Suprapubic skin (tissue), 4 donors: Measurements from ENCODE around the gene ATG14. TPM values are rescaled to one million over a fixed set of nuclear protein-coding genes. Genes with fewer than 3 reads are reported as not detected.

Source experiments
- DNase-seq, 2 donors: peaks; one replicate each; pipeline ENCODE4 v3.0.0-alpha.2; 2019; ENCODE audit warnings: low spot score in 2 of 2
- H3K27ac ChIP-seq: fragments of 200-600 bp; sonication (generic); one replicate; pipeline ENCODE4 v1.5.1; 2019
- H3K27me3 ChIP-seq: fragments of 200-600 bp; sonication (generic); one replicate; pipeline ENCODE4 v1.5.1; 2019
- H3K36me3 ChIP-seq: fragments of 200-600 bp; sonication (generic); one replicate; pipeline ENCODE4 v1.5.1; 2019
- H3K4me1 ChIP-seq: fragments of 200-600 bp; sonication (generic); one replicate; pipeline ENCODE4 v1.5.1; 2019
- H3K4me3 ChIP-seq: fragments of 200-600 bp; sonication (generic); one replicate; pipeline ENCODE4 v1.5.1; 2019; ENCODE audit warnings: mild to moderate bottlenecking
- H3K9me3 ChIP-seq: fragments of 200-600 bp; sonication (generic); one replicate; pipeline ENCODE4 v1.5.1; 2019
- CTCF ChIP-seq, 2 donors: fragments of 200-600 bp in 1 of 2; fragments of 450-650 bp in 1 of 2; sonication (generic) in 1 of 2; IDR thresholded peaks; one replicate each; pipeline ENCODE4 v1.5.1; 2016 to 2019; ENCODE audit warnings: antibody characterized with exemption in 2 of 2, mild to moderate bottlenecking in 1 of 2, moderate library complexity in 1 of 2
- EP300 ChIP-seq: sonication (generic); formaldehyde crosslinking; IDR thresholded peaks from one replicate; pipeline ENCODE4 v1.6.1; 2017; ENCODE audit warnings: antibody characterized with exemption
- POLR2A ChIP-seq, 2 donors: fragments of 450-650 bp; IDR thresholded peaks; one replicate each; pipeline ENCODE4 v1.6.1; 2017; ENCODE audit warnings: antibody characterized with exemption in 2 of 2, mild to moderate bottlenecking in 2 of 2, moderate library complexity in 2 of 2
- POLR2AphosphoS5 ChIP-seq, 3 donors: sonication (generic); formaldehyde crosslinking; IDR thresholded peaks; one replicate each; pipeline ENCODE4 v1.6.1; 2017; ENCODE audit warnings: antibody characterized with exemption in 3 of 3
- WGBS: methylation state at CpG from one replicate; pipeline ENCODE4 v1.1.5; 2018; 5-methylcytosine and 5-hydroxymethylcytosine counted together
- total RNA-seq, 4 donors: library from RNA; depleted of rRNA; stranded (reverse); fragments of >200 nt; gene quantifications; one replicate each; pipeline ENCODE4 v1.1.0, GENCODE V29; 2016

Gene ATG14
- total RNA-seq, 4 donors from 2014 or later: 8.5 to 27.6 (median 14.8) TPM

DNA sequence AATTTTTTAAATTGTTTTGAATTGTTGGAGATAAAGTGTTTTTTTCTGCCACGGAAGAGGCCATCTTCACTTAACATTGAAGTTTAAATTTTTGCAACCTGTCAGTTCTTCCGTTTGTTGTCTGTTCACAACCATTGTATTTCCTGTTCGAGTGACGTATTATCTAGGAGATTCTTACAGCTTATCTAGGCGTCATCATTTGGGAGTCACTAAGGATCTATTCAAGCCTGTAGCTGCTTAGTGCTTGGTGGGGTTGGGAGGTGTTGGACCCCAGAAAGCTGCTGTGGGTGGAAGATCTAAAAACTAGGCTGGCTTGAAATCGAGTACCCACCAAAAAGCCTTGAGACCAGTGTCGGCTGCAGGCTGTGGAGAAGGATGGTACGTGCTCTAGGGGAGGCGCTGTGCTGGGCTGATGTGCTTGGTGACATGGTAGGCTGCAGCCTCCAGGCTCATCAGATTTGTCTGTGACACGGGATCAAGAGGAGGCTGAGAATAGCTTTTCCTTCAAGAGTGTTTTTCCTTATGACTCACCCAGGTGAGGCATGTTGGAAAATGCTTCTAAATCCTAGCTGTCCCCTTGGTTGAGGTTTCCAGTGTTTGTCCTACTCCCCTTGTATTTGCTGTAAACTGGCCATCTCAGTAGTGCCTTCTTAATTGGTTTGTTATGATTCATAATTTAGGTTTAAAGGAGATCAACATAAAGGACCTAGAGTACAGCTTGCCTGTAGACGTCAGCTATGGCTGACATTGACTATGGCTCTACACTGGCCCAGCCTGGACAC, 57.8 kb downstream of the ATG14 start:
- Histone ChIP-seq H3K9me3 (no peaks in the 10 kb centered on the region), H3K36me3 (peaks cover 30% of the 10 kb centered on the region), H3K4me1 (peaks cover 18% of the 10 kb centered on the region), H3K4me3 (no peak overlapping the region), H3K27me3 (no peaks in the 10 kb centered on the region), H3K27ac (no peak overlapping the region)
- TF ChIP-seq POLR2AphosphoS5 (IDR thresholded peaks at IDR 0.05): no peak
- TF ChIP-seq EP300: no peak
- TF ChIP-seq POLR2A (IDR thresholded peaks at IDR 0.05): no peak
- no peak for TF ChIP-seq CTCF (IDR thresholded peaks at IDR 0.05)
- no peak for DNase-seq
- 90% methylated on average over 11 of the region's 11 CpGs for WGBS

DNA sequence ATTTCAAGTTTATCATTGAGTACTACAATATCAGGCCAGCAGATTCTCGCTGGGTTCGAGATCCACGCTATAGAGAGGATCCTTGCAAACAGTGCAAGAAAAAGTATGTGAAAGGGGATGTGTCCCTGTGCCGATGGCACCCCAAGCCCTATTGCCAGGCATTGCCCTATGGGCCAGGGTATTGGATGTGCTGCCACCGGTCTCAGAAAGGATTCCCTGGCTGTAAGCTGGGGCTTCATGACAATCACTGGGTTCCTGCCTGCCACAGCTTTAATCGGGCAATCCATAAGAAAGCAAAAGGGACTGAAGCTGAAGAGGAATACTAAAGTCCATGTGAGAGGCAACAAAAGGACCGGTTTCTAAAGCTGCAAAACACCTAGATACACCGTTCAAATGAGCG, 59.4 kb downstream of the ATG14 start:
- WGBS: 99% methylated on average over 9 of the region's 9 CpGs
- Histone ChIP-seq H3K4me3 (no peak overlapping the region), H3K27ac (no peak overlapping the region), H3K36me3 (peaks cover 27% of the 10 kb centered on the region), H3K4me1 (peaks cover 29% of the 10 kb centered on the region), H3K9me3 (no peaks in the 10 kb centered on the region), H3K27me3 (no peaks in the 10 kb centered on the region)
- DNase-seq: no peak
- TF ChIP-seq EP300 (no peak), POLR2AphosphoS5 (IDR thresholded peaks at IDR 0.05) (no peak), POLR2A (IDR thresholded peaks at IDR 0.05) (no peak), CTCF (IDR thresholded peaks at IDR 0.05) (no peak)

DNA sequence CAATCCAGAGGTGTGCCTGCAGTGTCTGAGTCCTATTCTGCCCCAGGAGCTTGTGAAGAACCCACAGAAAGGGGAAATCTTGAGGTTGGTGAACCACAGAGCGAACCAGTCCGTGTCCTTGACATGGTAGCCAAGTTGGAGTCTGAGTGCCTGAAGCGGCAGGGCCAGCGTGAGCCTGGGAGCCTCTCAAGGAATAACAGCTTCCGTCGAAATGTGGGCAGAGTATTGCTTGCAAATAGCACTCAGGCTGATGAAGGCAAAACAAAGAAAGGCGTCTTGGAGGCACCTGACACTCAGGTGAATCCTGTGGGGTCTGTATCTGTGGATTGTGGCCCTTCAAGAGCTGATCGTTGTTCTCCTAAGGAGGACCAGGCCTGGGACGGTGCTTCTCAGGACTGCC, 60.5 kb downstream of the ATG14 start:
- Histone ChIP-seq H3K4me3 (no peak overlapping the region), H3K9me3 (no peaks in the 10 kb centered on the region), H3K36me3 (peaks cover 27% of the 10 kb centered on the region), H3K27me3 (no peaks in the 10 kb centered on the region), H3K4me1 (peaks cover 36% of the 10 kb centered on the region), H3K27ac (no peak overlapping the region)
- DNase-seq: no peak
- WGBS: 91% methylated on average over 9 of the region's 9 CpGs
- TF ChIP-seq POLR2AphosphoS5 (IDR thresholded peaks at IDR 0.05): no peak
- no peak for TF ChIP-seq POLR2A (IDR thresholded peaks at IDR 0.05)
- TF ChIP-seq EP300: no peak
- no peak for TF ChIP-seq CTCF (IDR thresholded peaks at IDR 0.05)

DNA sequence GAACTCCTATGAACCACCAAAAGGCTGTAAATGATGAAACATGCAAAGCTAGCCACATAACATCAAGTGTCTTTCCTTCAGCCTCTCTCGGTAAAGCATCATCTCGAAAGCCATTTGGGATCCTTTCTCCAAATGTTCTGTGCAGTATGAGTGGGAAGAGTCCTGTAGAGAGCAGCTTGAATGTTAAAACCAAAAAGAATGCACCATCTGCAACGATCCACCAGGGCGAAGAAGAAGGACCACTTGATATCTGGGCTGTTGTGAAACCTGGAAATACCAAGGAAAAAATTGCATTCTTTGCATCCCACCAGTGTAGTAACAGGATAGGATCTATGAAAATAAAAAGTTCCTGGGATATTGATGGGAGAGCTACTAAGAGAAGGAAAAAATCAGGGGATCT, 61.2 kb downstream of the ATG14 start:
- Histone ChIP-seq H3K27ac (no peak overlapping the region), H3K4me3 (no peak overlapping the region), H3K36me3 (peaks cover 27% of the 10 kb centered on the region), H3K4me1 (peaks cover 42% of the 10 kb centered on the region), H3K9me3 (no peaks in the 10 kb centered on the region), H3K27me3 (no peaks in the 10 kb centered on the region)
- TF ChIP-seq CTCF (IDR thresholded peaks at IDR 0.05) (no peak), POLR2A (IDR thresholded peaks at IDR 0.05) (no peak), EP300 (no peak), POLR2AphosphoS5 (IDR thresholded peaks at IDR 0.05) (no peak)
- no peak for DNase-seq
- WGBS: 93% methylated on average over 4 of the region's 4 CpGs

GRCh38 chr14:55349565-55349964, 62.1 kb downstream of the ATG14 start:
- no peak for DNase-seq
- no peaks in the 10 kb centered on the region for H3K9me3 ChIP-seq
- TF ChIP-seq POLR2AphosphoS5 (IDR thresholded peaks at IDR 0.05) (no peak), EP300 (no peak), POLR2A (IDR thresholded peaks at IDR 0.05) (no peak), CTCF (IDR thresholded peaks at IDR 0.05) (no peak)
- no peaks in the 10 kb centered on the region for H3K27me3 ChIP-seq
- peaks cover 27% of the 10 kb centered on the region for H3K36me3 ChIP-seq
- H3K4me1 ChIP-seq: peaks cover 42% of the 10 kb centered on the region
- no peak overlapping the region for H3K27ac ChIP-seq
- 61% methylated on average over 12 of the region's 12 CpGs for WGBS
- no peak overlapping the region for H3K4me3 ChIP-seq
